ENCODE measurements around the gene HNRNPDL. TPM values are rescaled to one million over a fixed set of nuclear protein-coding genes. Genes with fewer than 3 reads are reported as not detected.

Gene HNRNPDL
- polyA plus RNA-seq, 1 experiment: 74.1 TPM

DNA sequence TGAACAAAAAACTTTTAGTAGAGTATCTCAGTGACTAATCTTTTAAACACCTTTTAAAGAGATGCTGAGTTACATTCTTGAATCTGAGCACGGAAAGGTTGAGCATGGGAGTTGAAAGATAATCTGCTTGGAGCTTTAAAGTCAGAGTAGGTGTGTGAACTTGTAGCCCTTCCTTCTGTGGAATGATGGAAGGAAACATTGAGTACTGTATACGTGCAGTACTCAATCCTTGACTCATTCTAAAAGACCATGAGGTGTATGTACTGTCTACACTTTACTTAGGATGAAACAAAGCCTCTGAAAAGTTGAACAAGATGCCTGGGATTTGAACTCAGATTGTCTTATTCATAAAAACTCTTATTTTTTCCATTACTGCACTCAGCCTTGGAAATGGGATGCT, 3.5 kb upstream of the HNRNPDL start:
- POLR2A ChIA-PET: no interaction called here
- no peak overlapping the region for H3K4me3 ChIP-seq (ENCODE audit: low read depth, low read length)
- no peak for DNase-seq (ENCODE audit: low read depth)
- CTCF ChIA-PET: no interaction called here
- peaks cover 2% of the 10 kb centered on the region; the same call in 1 of the 2 replicates for H3K36me3 ChIP-seq (ENCODE audit: control insufficient read depth, insufficient read depth, low read length)
- TF ChIP-seq, protein P1, sequence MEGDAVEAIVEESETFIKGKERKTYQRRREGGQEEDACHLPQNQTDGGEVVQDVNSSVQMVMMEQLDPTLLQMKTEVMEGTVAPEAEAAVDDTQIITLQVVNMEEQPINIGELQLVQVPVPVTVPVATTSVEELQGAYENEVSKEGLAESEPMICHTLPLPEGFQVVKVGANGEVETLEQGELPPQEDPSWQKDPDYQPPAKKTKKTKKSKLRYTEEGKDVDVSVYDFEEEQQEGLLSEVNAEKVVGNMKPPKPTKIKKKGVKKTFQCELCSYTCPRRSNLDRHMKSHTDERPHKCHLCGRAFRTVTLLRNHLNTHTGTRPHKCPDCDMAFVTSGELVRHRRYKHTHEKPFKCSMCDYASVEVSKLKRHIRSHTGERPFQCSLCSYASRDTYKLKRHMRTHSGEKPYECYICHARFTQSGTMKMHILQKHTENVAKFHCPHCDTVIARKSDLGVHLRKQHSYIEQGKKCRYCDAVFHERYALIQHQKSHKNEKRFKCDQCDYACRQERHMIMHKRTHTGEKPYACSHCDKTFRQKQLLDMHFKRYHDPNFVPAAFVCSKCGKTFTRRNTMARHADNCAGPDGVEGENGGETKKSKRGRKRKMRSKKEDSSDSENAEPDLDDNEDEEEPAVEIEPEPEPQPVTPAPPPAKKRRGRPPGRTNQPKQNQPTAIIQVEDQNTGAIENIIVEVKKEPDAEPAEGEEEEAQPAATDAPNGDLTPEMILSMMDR (IDR thresholded peaks at IDR 0.05; ENCODE audit: insufficient read depth, low read depth, low read length): no peak
- H3K27me3 ChIP-seq (ENCODE audit: control insufficient read depth, insufficient read depth, low read length): no peaks in the 10 kb centered on the region

DNA sequence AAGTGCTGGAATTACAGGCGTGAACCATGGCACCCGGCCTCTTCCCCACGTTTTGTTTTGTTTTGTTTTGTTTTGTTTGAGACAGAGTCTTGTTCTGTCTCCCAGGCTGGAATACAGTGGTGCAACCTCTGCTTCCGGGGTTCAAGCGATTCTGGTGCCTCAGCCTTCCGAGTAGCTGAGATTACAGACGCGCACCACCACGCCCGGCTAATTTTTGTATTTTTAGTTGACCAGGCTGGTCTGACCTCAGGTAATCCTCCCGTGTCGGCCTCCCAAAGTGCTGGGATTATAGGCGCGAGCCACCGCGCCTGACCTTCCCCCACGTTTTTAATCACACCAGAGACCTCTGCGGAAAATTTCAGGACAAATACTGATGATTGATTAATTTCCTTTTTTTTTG, 2.3 kb upstream of the HNRNPDL start:
- CTCF ChIA-PET: no interaction called here
- TF ChIP-seq, protein P1 (IDR thresholded peaks at IDR 0.05; ENCODE audit: insufficient read depth, low read depth, low read length): no peak

DNA sequence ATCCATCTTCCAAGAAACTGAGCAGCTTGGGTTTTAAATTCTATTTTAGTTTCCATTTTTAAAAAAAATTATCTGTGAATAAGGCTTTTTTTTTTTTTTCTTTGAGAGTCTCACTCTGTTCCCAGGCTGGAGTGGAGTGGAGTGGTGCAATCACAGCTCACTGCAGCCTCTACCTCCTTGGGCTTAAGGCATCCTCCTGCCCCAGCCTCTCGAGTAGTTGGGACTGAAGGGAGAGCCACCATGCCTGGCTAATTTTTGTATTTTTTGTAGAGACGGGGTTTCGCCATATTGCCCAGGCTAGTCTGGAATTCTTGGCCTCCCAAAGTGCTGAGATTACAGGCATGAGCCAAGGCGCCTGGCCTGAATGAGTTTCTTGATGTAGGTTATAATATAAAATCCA, 1.6 kb upstream of the HNRNPDL start:
- no peak overlapping the region for H3K4me3 ChIP-seq (ENCODE audit: low read depth, low read length)
- ChIA-PET POLR2A (interaction anchor here (0.5 kb wide), 1 partner anchor 354 kb away, joined by 3 read pairs; no protein-coding TSS in a partner anchor), CTCF (no interaction called here)
- DNase-seq (ENCODE audit: low read depth): no peak
- H3K36me3 ChIP-seq (ENCODE audit: control insufficient read depth, insufficient read depth, low read length): peaks cover 5% of the 10 kb centered on the region
- TF ChIP-seq, protein P1 (IDR thresholded peaks at IDR 0.05; ENCODE audit: insufficient read depth, low read depth, low read length): no peak
- H3K27me3 ChIP-seq (ENCODE audit: control insufficient read depth, insufficient read depth, low read length): no peaks in the 10 kb centered on the region

More for the DNA sequence above, 2.3 kb upstream of the HNRNPDL start:
- no peak for DNase-seq (ENCODE audit: low read depth)
- peaks cover 2% of the 10 kb centered on the region; the same call in 1 of the 2 replicates for H3K36me3 ChIP-seq (ENCODE audit: control insufficient read depth, insufficient read depth, low read length)
- no peaks in the 10 kb centered on the region for H3K27me3 ChIP-seq (ENCODE audit: control insufficient read depth, insufficient read depth, low read length)
- no peak overlapping the region for H3K4me3 ChIP-seq (ENCODE audit: low read depth, low read length)
- POLR2A ChIA-PET: interaction anchor here (0.6 kb wide), 1 partner anchor 30 kb away, joined by 5 read pairs; no protein-coding TSS in a partner anchor

DNA sequence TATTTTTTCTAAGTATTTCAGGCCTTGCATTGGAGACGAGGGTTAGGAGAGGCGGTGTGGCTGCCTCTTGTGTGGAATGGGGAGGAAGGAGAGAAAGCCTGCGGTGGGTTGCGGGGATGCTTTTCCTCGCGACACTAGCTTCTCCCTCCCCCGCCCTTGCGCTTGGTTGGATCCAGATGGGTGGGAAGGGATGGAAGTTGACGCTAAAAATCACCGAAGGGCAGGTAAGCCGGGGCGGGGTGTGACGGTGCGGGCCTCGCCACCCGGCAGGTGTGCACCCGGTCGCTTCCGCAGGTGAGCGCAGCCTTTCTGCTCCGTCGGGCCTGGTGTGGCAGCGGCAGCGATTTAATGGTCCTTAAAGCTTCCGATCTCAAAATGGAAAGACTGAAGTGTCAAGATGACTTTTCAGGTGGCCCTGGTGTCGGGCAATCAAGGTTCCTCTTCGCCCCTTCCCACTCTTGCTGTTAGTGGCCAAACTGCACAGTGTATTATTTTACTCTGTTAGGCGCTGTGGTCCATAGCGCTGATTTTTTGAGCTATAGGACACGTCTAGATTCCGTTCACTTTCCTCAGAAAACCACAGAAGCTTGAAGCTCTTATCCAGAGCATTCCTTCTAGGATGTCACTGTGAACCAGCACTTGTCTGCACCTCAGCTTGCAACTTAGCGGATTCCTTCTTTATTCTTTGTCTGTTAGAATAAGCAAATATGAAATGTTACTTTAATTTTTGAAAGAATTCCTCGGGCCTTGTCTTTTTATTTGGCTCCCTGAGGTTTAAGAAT, 893 bp upstream of the HNRNPDL start:
- ChIA-PET CTCF (no interaction called here), POLR2A (interaction anchor here (0.5 kb wide), 1 partner anchor 355 kb away, joined by 3 read pairs; no protein-coding TSS in a partner anchor)
- TF ChIP-seq, protein P1 (IDR thresholded peaks at IDR 0.05; ENCODE audit: insufficient read depth, low read depth, low read length): no peak
- Histone ChIP-seq H3K36me3 (ENCODE audit: control insufficient read depth, insufficient read depth, low read length) (peaks cover 8% of the 10 kb centered on the region), H3K27me3 (ENCODE audit: control insufficient read depth, insufficient read depth, low read length) (no peaks in the 10 kb centered on the region), H3K4me3 (ENCODE audit: low read depth, low read length) (peak overlapping the region; percentile 99)
- no peak for DNase-seq (ENCODE audit: low read depth)

DNA sequence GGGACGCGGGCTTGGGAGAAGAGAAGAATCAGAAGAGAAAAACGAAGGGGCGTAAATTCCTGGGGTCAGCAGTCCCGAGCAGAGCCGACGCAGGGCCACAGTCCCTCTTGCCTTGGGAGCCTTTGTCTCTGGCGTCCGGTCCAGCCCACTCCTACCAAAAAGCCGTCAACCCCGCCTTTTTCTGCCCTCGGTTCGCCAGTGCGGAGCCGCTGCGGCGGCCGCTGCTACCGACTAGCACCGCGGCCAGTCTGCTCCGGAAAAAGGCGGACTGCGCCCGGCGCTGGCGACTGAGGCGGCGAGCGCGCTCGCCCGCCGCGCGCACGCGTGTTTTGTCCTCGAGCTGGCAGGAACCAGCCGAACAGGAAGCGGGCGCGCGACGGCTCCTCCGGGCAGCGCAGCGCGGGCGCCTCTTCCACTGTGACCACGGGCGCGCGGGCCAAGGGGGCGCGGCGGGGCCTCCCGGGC, 502 bp downstream of the HNRNPDL start:
- DNase-seq (ENCODE audit: low read depth): no peak

More for the DNA sequence above, 502 bp downstream of the HNRNPDL start:
- Histone ChIP-seq H3K36me3 (ENCODE audit: control insufficient read depth, insufficient read depth, low read length) (peaks cover 6% of the 10 kb centered on the region), H3K4me3 (ENCODE audit: low read depth, low read length) (peak overlapping the region; percentile 99), H3K27me3 (ENCODE audit: control insufficient read depth, insufficient read depth, low read length) (no peaks in the 10 kb centered on the region)
- ChIA-PET CTCF (interaction anchor here (0.7 to 2.2 kb wide), 20 partner anchors 8 to 1174 kb away, joined by 3 to 14 read pairs (median 3); no protein-coding TSS in a partner anchor), POLR2A (interaction anchor here (0.6 to 1.1 kb wide), 4 partner anchors 55 to 1179 kb away, joined by 3 to 4 read pairs (median 3); no protein-coding TSS in a partner anchor)
- TF ChIP-seq, protein P1 (IDR thresholded peaks at IDR 0.05; ENCODE audit: insufficient read depth, low read depth, low read length): no peak

Measured in BJ (cell line).